Measurements from ENCODE around the gene MTHFS. TPM values are rescaled to one million over a fixed set of nuclear protein-coding genes. Genes with fewer than 3 reads are reported as not detected.
"Not testable (repeated sequence)": the region's sequence is repeated elsewhere in the genome, so short reads cannot be mapped to it uniquely, and the experiment has no call there.

The MTHFS gene
- total RNA-seq (ENCODE audit: low replicate concordance) = 8.2 and 8.4 TPM in 2 replicates

GRCh38 chr15:79896634-79897379 is at the start of gene MTHFS:
MTHFS (minus strand) TSS chr15:79897014; CDS start chr15:79896988, 26 bp downstream.
- H3K4me3 ChIP-seq (ENCODE audit: low read depth, low read length) = peak within 1 kb of the TSS; percentile 81
- DNase-seq (ENCODE audit: low read depth) = peak; percentile 60
- peak; percentile 47 for TF ChIP-seq CTCF (IDR thresholded peaks at IDR 0.05; ENCODE audit: insufficient read depth, low read length)

- no peak for TF ChIP-seq CTCF (IDR thresholded peaks at IDR 0.05; ENCODE audit: insufficient read depth, low read length)
- no peak for DNase-seq (ENCODE audit: low read depth)
- H3K4me3 ChIP-seq (ENCODE audit: low read depth, low read length) = no peak overlapping the region
Observed at GRCh38 chr15:79944622-79945021, 47.8 kb upstream of the MTHFS start.

GRCh38 chr15:79943820-79944219 is 47.0 kb upstream of the MTHFS start:
- DNase-seq (ENCODE audit: low read depth) = peak; percentile 10

GRCh38 chr15:79942741-79943481 is 46.1 kb upstream of the MTHFS start:
- no peak for DNase-seq (ENCODE audit: low read depth)
- no peak overlapping the region for H3K4me3 ChIP-seq (ENCODE audit: low read depth, low read length)
- no peak for TF ChIP-seq CTCF (IDR thresholded peaks at IDR 0.05; ENCODE audit: insufficient read depth, low read length)

More at GRCh38 chr15:79943820-79944219, 47.0 kb upstream of the MTHFS start:
- no peak overlapping the region for H3K4me3 ChIP-seq (ENCODE audit: low read depth, low read length)
- no peak for TF ChIP-seq CTCF (IDR thresholded peaks at IDR 0.05; ENCODE audit: insufficient read depth, low read length)

GRCh38 chr15:79939399-79939798 is 42.6 kb upstream of the MTHFS start:
- no peak for DNase-seq (ENCODE audit: low read depth)
- no peak for TF ChIP-seq CTCF (IDR thresholded peaks at IDR 0.05; ENCODE audit: insufficient read depth, low read length)
- no peak overlapping the region for H3K4me3 ChIP-seq (ENCODE audit: low read depth, low read length)

- DNase-seq (ENCODE audit: low read depth) = no peak
- no peak overlapping the region for H3K4me3 ChIP-seq (ENCODE audit: low read depth, low read length)
- no peak for TF ChIP-seq CTCF (IDR thresholded peaks at IDR 0.05; ENCODE audit: insufficient read depth, low read length)
Observed at GRCh38 chr15:79938143-79938542, 41.3 kb upstream of the MTHFS start.

- DNase-seq (ENCODE audit: low read depth); H3K4me3 ChIP-seq (ENCODE audit: low read depth, low read length): not testable (repeated sequence)
Observed at GRCh38 chr15:79935556-79936201, 38.9 kb upstream of the MTHFS start.

Measured in fibroblast of the aortic adventitia (primary cell).